ENCODE data around the gene FNDC5.

Gene FNDC5

GRCh38 chr1:32896451-32896850 is 25.7 kb upstream of the FNDC5 start:
- Histone ChIP-seq H3K4me2 (ENCODE audit: insufficient read depth, low read length) (no peak overlapping the region), H2AFZ (ENCODE audit: low read depth, low read length) (no peak overlapping the region), H3K9me3 (ENCODE audit: insufficient read depth, low read length, severe bottlenecking) (no peaks in the 10 kb centered on the region), H3K4me1 (ENCODE audit: insufficient read depth, low read length) (no peaks in the 10 kb centered on the region), H4K20me1 (ENCODE audit: insufficient read depth, low read length) (no peaks in the 10 kb centered on the region; the same call in 1 of the 2 replicates), H3K27me3 (ENCODE audit: insufficient read depth, low read length, poor library complexity) (no peaks in the 10 kb centered on the region), H3K79me2 (ENCODE audit: insufficient read depth, low read length) (no peaks in the 10 kb centered on the region), H3K4me3 (ENCODE audit: low read depth in 1 of 2, low read length in 2 of 2) (no peak overlapping the region), H3K27ac (ENCODE audit: low read length) (no peak overlapping the region), H3K9ac (ENCODE audit: low read depth, low read length) (no peak overlapping the region), H3K36me3 (ENCODE audit: insufficient read depth, low read length) (no peaks in the 10 kb centered on the region)
- no peak for TF ChIP-seq CTCF (IDR thresholded peaks at IDR 0.05; ENCODE audit: borderline replicate concordance, extremely low read depth, low read length, poor library complexity, severe bottlenecking)
- no peak for TF ChIP-seq EZH2 (IDR thresholded peaks at IDR 0.05; ENCODE audit: borderline replicate concordance, low read depth, low read length, severe bottlenecking)
- DNase-seq (no peak), ATAC-seq (ENCODE audit: insufficient read depth, low read depth) (no peak)

- TF ChIP-seq EZH2 (IDR thresholded peaks at IDR 0.05; ENCODE audit: borderline replicate concordance, low read depth, low read length, severe bottlenecking): no peak
- TF ChIP-seq CTCF (IDR thresholded peaks at IDR 0.05; ENCODE audit: borderline replicate concordance, extremely low read depth, low read length, poor library complexity, severe bottlenecking): no peak
- Histone ChIP-seq H3K36me3 (ENCODE audit: insufficient read depth, low read length) (no peaks in the 10 kb centered on the region), H4K20me1 (ENCODE audit: insufficient read depth, low read length) (no peaks in the 10 kb centered on the region; the same call in 1 of the 2 replicates), H3K9me3 (ENCODE audit: insufficient read depth, low read length, severe bottlenecking) (no peaks in the 10 kb centered on the region), H3K4me1 (ENCODE audit: insufficient read depth, low read length) (no peaks in the 10 kb centered on the region), H3K79me2 (ENCODE audit: insufficient read depth, low read length) (no peaks in the 10 kb centered on the region), H3K4me3 (ENCODE audit: low read depth in 1 of 2, low read length in 2 of 2) (no peak overlapping the region), H3K4me2 (ENCODE audit: insufficient read depth, low read length) (no peak overlapping the region), H3K9ac (ENCODE audit: low read depth, low read length) (no peak overlapping the region), H3K27me3 (ENCODE audit: insufficient read depth, low read length, poor library complexity) (no peaks in the 10 kb centered on the region), H3K27ac (ENCODE audit: low read length) (no peak overlapping the region), H2AFZ (ENCODE audit: low read depth, low read length) (no peak overlapping the region)
- ATAC-seq (ENCODE audit: insufficient read depth, low read depth): no peak
- no peak for DNase-seq
Measured at GRCh38 chr1:32895325-32896215, 24.9 kb upstream of the FNDC5 start.

- TF ChIP-seq EZH2 (IDR thresholded peaks at IDR 0.05; ENCODE audit: borderline replicate concordance, low read depth, low read length, severe bottlenecking) (no peak), CTCF (IDR thresholded peaks at IDR 0.05; ENCODE audit: borderline replicate concordance, extremely low read depth, low read length, poor library complexity, severe bottlenecking) (no peak)
- Histone ChIP-seq H3K9ac (ENCODE audit: low read depth, low read length) (no peak overlapping the region), H3K4me2 (ENCODE audit: insufficient read depth, low read length) (no peak overlapping the region), H3K36me3 (ENCODE audit: insufficient read depth, low read length) (no peaks in the 10 kb centered on the region), H3K27ac (ENCODE audit: low read length) (no peak overlapping the region), H3K27me3 (ENCODE audit: insufficient read depth, low read length, poor library complexity) (no peaks in the 10 kb centered on the region), H3K9me3 (ENCODE audit: insufficient read depth, low read length, severe bottlenecking) (no peaks in the 10 kb centered on the region), H3K4me3 (ENCODE audit: low read depth in 1 of 2, low read length in 2 of 2) (no peak overlapping the region), H4K20me1 (ENCODE audit: insufficient read depth, low read length) (no peaks in the 10 kb centered on the region; the same call in 1 of the 2 replicates), H3K4me1 (ENCODE audit: insufficient read depth, low read length) (no peaks in the 10 kb centered on the region), H2AFZ (ENCODE audit: low read depth, low read length) (no peak overlapping the region), H3K79me2 (ENCODE audit: insufficient read depth, low read length) (no peaks in the 10 kb centered on the region)
- DNase-seq (no peak), ATAC-seq (ENCODE audit: insufficient read depth, low read depth) (no peak)
Measured at GRCh38 chr1:32894681-32895080, 24.0 kb upstream of the FNDC5 start.

Measured in DND-41 (cell line).